ENCODE data around the gene NGEF.
A peak's percentile ranks its signal among the peaks of the same experiment; 100 is the strongest.

The NGEF gene

GRCh38 chr2:232898592-232899543 is 114.2 kb downstream of the NGEF start:
- TF ChIP-seq PRDM1 (tag by site-specific recombination; IDR thresholded peaks at IDR 0.05) (peak; percentile 93), ZFHX2 (tag by site-specific recombination; conservative IDR thresholded peaks at IDR 0.05) (0 out of 2 replicates have a peak, but pooled peaks have one; percentile 11), ZNF510 (tag by site-specific recombination; IDR thresholded peaks at IDR 0.05; ENCODE audit: insufficient replicate concordance) (no peak), ZNF18 (tag by site-specific recombination; IDR thresholded peaks at IDR 0.05) (peak; percentile 71; the same call in 1 of the 2 replicates)
- Histone ChIP-seq H3K36me3 (ENCODE audit: control insufficient read depth in 2 of 2, insufficient read depth in 1 of 2, low read length in 2 of 2) (peaks cover 0 to 6% of the 10 kb centered on the region in 2 experiments; a peak in 1 of 3 replicates), H3K9me3 (ENCODE audit: control insufficient read depth, insufficient read depth, low read depth, low read length) (no peaks in the 10 kb centered on the region), H3K4me3 (ENCODE audit: low read depth, low read length) (no peak overlapping the region), H3K4me1 (ENCODE audit: control insufficient read depth, insufficient read depth, low read length) (no peaks in the 10 kb centered on the region), H3K27ac (ENCODE audit: extremely low read depth, low read depth, low read length) (no peak overlapping the region)
- ChIA-PET CTCF (no interaction called here), POLR2A (no interaction called here)

GRCh38 chr2:232897598-232898408 is 115.3 kb downstream of the NGEF start:
- no peaks in the 10 kb centered on the region for H3K9me3 ChIP-seq (ENCODE audit: control insufficient read depth, insufficient read depth, low read depth, low read length)
- H3K27ac ChIP-seq (ENCODE audit: extremely low read depth, low read depth, low read length) = no peak overlapping the region
- H3K4me3 ChIP-seq (ENCODE audit: low read depth, low read length) = no peak overlapping the region
- ChIA-PET POLR2A (no interaction called here), CTCF (interaction anchor here (0.6 to 0.9 kb wide), 3 partner anchors 44 to 440 kb away, joined by 3 to 4 read pairs (median 4); no protein-coding TSS in a partner anchor)
- H3K36me3 ChIP-seq (ENCODE audit: control insufficient read depth in 2 of 2, insufficient read depth in 1 of 2, low read length in 2 of 2) = peaks cover 0 to 6% of the 10 kb centered on the region in 2 experiments; a peak in 1 of 3 replicates
- H3K4me1 ChIP-seq (ENCODE audit: control insufficient read depth, insufficient read depth, low read length) = no peaks in the 10 kb centered on the region
- TF ChIP-seq KLF1 (tag by site-specific recombination; IDR thresholded peaks at IDR 0.05) = no peak
- TF ChIP-seq ZNF792 (tag by site-specific recombination; IDR thresholded peaks at IDR 0.05) = no peak

GRCh38 chr2:232896720-232897597 is 116.1 kb downstream of the NGEF start:
- POLR2A ChIA-PET = no interaction called here
- Histone ChIP-seq H3K9me3 (ENCODE audit: control insufficient read depth, insufficient read depth, low read depth, low read length) (no peaks in the 10 kb centered on the region), H3K36me3 (ENCODE audit: control insufficient read depth in 2 of 2, insufficient read depth in 1 of 2, low read length in 2 of 2) (peaks cover 0 to 6% of the 10 kb centered on the region in 2 experiments; a peak in 1 of 3 replicates), H3K4me1 (ENCODE audit: control insufficient read depth, insufficient read depth, low read length) (no peaks in the 10 kb centered on the region), H3K4me3 (ENCODE audit: low read depth, low read length) (no peak overlapping the region), H3K27ac (ENCODE audit: extremely low read depth, low read depth, low read length) (no peak overlapping the region)
- no peak for TF ChIP-seq ZNF184 (tag by site-specific recombination; IDR thresholded peaks at IDR 0.05)
- TF ChIP-seq ZNF18 (tag by site-specific recombination; IDR thresholded peaks at IDR 0.05) = no peak
- no peak for TF ChIP-seq ZNF146 (tag by site-specific recombination; IDR thresholded peaks at IDR 0.05)
- no peak for TF ChIP-seq ZNF24 (tag by site-specific recombination; IDR thresholded peaks at IDR 0.05)
- no peak for TF ChIP-seq ZNF792 (tag by site-specific recombination; IDR thresholded peaks at IDR 0.05)
- no peak for TF ChIP-seq ZNF747 (tag by site-specific recombination; IDR thresholded peaks at IDR 0.05)
- no peak for TF ChIP-seq ZNF37A (tag by site-specific recombination; IDR thresholded peaks at IDR 0.05)
- TF ChIP-seq ZSCAN4 (tag by site-specific recombination; IDR thresholded peaks at IDR 0.05) = no peak
- no peak for TF ChIP-seq ZNF449 (tag by site-specific recombination; IDR thresholded peaks at IDR 0.05)
- no peak for TF ChIP-seq ZNF138 (tag by site-specific recombination; IDR thresholded peaks at IDR 0.05; ENCODE audit: borderline replicate concordance)
- CTCF ChIA-PET = interaction anchor here (0.5 to 0.9 kb wide), 3 partner anchors 43 to 157 kb away, joined by 3 to 4 read pairs (median 3); no protein-coding TSS in a partner anchor

All from HEK293 (cell line).